DOHH2 (cell line): ENCODE results near the gene DENND1A.

Source experiments
- H3F3A ChIP-seq: fragments of 200-600 bp; sonication (generic), shearing (Covaris generic); 2 replicates; pipeline ENCODE4 v1.6.0; 2016; ENCODE audit warnings: antibody characterized with exemption, mild to moderate bottlenecking; ENCODE audit not compliant: control insufficient read depth, insufficient read depth
- H3K27ac ChIP-seq: fragments of 200-600 bp; sonication (generic); 2 replicates; pipeline ENCODE4 v1.5.1; 2014; ENCODE audit warnings: low read depth, mild to moderate bottlenecking, low read length, moderate library complexity
- H3K27me3 ChIP-seq: fragments of 200-600 bp; sonication (generic); 2 replicates; pipeline ENCODE4 v1.6.1; 2014; ENCODE audit warnings: mild to moderate bottlenecking, low read length, mixed read lengths; ENCODE audit not compliant: control insufficient read depth
- H3K36me3 ChIP-seq: fragments of 200-600 bp; sonication (generic); 2 replicates; pipeline ENCODE4 v1.6.1; 2014; ENCODE audit warnings: mild to moderate bottlenecking, low read length, moderate library complexity, mixed read lengths; ENCODE audit not compliant: control insufficient read depth
- H3K4me1 ChIP-seq: fragments of 200-600 bp; sonication (generic); 2 replicates; pipeline ENCODE4 v1.6.1; 2014; ENCODE audit warnings: mild to moderate bottlenecking, low read length, mixed read lengths; ENCODE audit not compliant: control insufficient read depth
- H3K4me2 ChIP-seq: fragments of 200-600 bp; sonication (generic); 2 replicates; pipeline ENCODE4 v1.6.0; 2014; ENCODE audit warnings: mild to moderate bottlenecking, low read length, moderate library complexity
- H3K4me3 ChIP-seq: fragments of 200-600 bp; sonication (generic); 2 replicates; pipeline ENCODE4 v1.5.1; 2014; ENCODE audit warnings: mild to moderate bottlenecking, low read length, mixed read lengths
- H3K79me2 ChIP-seq: fragments of 200-600 bp; sonication (generic); 2 replicates; pipeline ENCODE4 v1.6.1; 2014; ENCODE audit warnings: mild to moderate bottlenecking, low read length, mixed read lengths; ENCODE audit not compliant: control insufficient read depth
- H3K9me2 ChIP-seq: fragments of 200-600 bp; sonication (generic); replicated peaks from 2 replicates; pipeline ENCODE4 v1.6.1; 2014; ENCODE audit warnings: mild to moderate bottlenecking, low read length, mixed read lengths; ENCODE audit not compliant: control insufficient read depth
- H3K9me3 ChIP-seq: fragments of 200-600 bp; sonication (generic); 2 replicates; pipeline ENCODE4 v1.6.1; 2014; ENCODE audit warnings: antibody characterized with exemption, low read length, mixed read lengths; ENCODE audit not compliant: control insufficient read depth, insufficient read depth
- H4K20me1 ChIP-seq: fragments of 200-600 bp; sonication (generic); 2 replicates; pipeline ENCODE4 v1.6.0; 2014; ENCODE audit warnings: low read depth, mild to moderate bottlenecking, antibody characterized with exemption, low read length, moderate library complexity; ENCODE audit not compliant: control insufficient read depth, insufficient read depth
- CTCF ChIP-seq: fragments of 200-600 bp; sonication (generic); IDR thresholded peaks from one replicate; pipeline ENCODE4 v1.5.1; 2014; ENCODE audit warnings: antibody characterized with exemption, mild to moderate bottlenecking, low read depth, low read length; ENCODE audit not compliant: poor library complexity, severe bottlenecking
- EZH2phosphoT487 ChIP-seq: fragments of 200-600 bp; sonication (generic); IDR thresholded peaks from 2 replicates; pipeline ENCODE4 v1.6.1; 2017; ENCODE audit warnings: borderline replicate concordance, mild to moderate bottlenecking, antibody characterized with exemption, low read length, moderate library complexity, mixed read lengths

DENND1A gene

GRCh38 chr9:123655681-123656423 is 274.1 kb downstream of the DENND1A start:
- Histone ChIP-seq H3K4me3 (no peak overlapping the region), H3K9me3 (no peaks in the 10 kb centered on the region), H3K9me2 (no peaks in the 10 kb centered on the region), H3K36me3 (no peaks in the 10 kb centered on the region), H3K27ac (no peak overlapping the region), H3F3A (no peaks in the 10 kb centered on the region), H3K27me3 (no peaks in the 10 kb centered on the region), H4K20me1 (no peaks in the 10 kb centered on the region), H3K79me2 (no peaks in the 10 kb centered on the region), H3K4me1 (peaks cover 19% of the 10 kb centered on the region), H3K4me2 (no peak overlapping the region)
- TF ChIP-seq CTCF, result no peak
- TF ChIP-seq EZH2phosphoT487, result no peak

GRCh38 chr9:123654994-123655637 is 274.8 kb downstream of the DENND1A start:
- Histone ChIP-seq H3K36me3 (no peaks in the 10 kb centered on the region), H3K4me2 (no peak overlapping the region), H4K20me1 (no peaks in the 10 kb centered on the region), H3K79me2 (no peaks in the 10 kb centered on the region), H3K4me3 (no peak overlapping the region), H3F3A (no peaks in the 10 kb centered on the region), H3K4me1 (peaks cover 18% of the 10 kb centered on the region), H3K27me3 (no peaks in the 10 kb centered on the region), H3K9me2 (no peaks in the 10 kb centered on the region), H3K9me3 (no peaks in the 10 kb centered on the region), H3K27ac (no peak overlapping the region)
- no peak for TF ChIP-seq EZH2phosphoT487
- no peak for TF ChIP-seq CTCF

- Histone ChIP-seq H3F3A (no peaks in the 10 kb centered on the region), H4K20me1 (no peaks in the 10 kb centered on the region), H3K27me3 (no peaks in the 10 kb centered on the region)
Measured at GRCh38 chr9:123654218-123654993, 275.5 kb downstream of the DENND1A start.

More at GRCh38 chr9:123654218-123654993, 275.5 kb downstream of the DENND1A start:
- Histone ChIP-seq H3K4me3 (no peak overlapping the region), H3K27ac (no peak overlapping the region), H3K9me2 (no peaks in the 10 kb centered on the region), H3K79me2 (no peaks in the 10 kb centered on the region), H3K4me2 (no peak overlapping the region), H3K36me3 (peaks cover 3% of the 10 kb centered on the region; the same call in 1 of the 2 replicates), H3K4me1 (peaks cover 11% of the 10 kb centered on the region), H3K9me3 (no peaks in the 10 kb centered on the region)
- TF ChIP-seq CTCF, result no peak
- TF ChIP-seq EZH2phosphoT487, result no peak
